Activated CD8-positive, alpha-beta T cell treated with anti-CD3 and anti-CD28 coated beads for 36 hours (primary cell): Measurements from ENCODE around the gene ZCCHC2. TPM values are rescaled to one million over a fixed set of nuclear protein-coding genes. Genes with fewer than 3 reads are reported as not detected.

ENCODE experiments used
- ATAC-seq: fragments of 200-7000 bp; cut with Tn5 transposase; one replicate; pipeline ENCODE4 v1.10.0; 2021; ENCODE audit warnings: mild to moderate bottlenecking, moderate library complexity
- CTCF ChIA-PET: fragments of 350-600 bp; sonication (Branson Sonifier 250); formaldehyde crosslinking; loops from one replicate; lab custom pipeline; 2021; ENCODE audit warnings: antibody characterized with exemption; lab: Charles Lee
- POLR2A ChIA-PET: fragments of 350-600 bp; sonication (Branson Sonifier 250); formaldehyde crosslinking; loops from one replicate; lab custom pipeline; 2021; ENCODE audit warnings: antibody characterized with exemption; lab: Charles Lee
- DNase-seq: peaks from one replicate; pipeline ENCODE4 v3.0.0-alpha.2; 2020
- H3K27ac Mint-ChIP-seq: one replicate; pipeline ENCODE4 v1.8.0; 2021; ENCODE audit warnings: mild to moderate bottlenecking, mixed read lengths
- H3K27me3 Mint-ChIP-seq: one replicate; pipeline ENCODE4 v1.8.0; 2021; ENCODE audit warnings: mixed read lengths
- H3K36me3 Mint-ChIP-seq: one replicate; pipeline ENCODE4 v1.8.0; 2021; ENCODE audit warnings: low read depth, mixed read lengths
- H3K4me1 Mint-ChIP-seq: one replicate; pipeline ENCODE4 v1.8.0; 2021; ENCODE audit warnings: low read depth, mixed read lengths
- H3K4me3 Mint-ChIP-seq: one replicate; pipeline ENCODE4 v1.8.0; 2021; ENCODE audit warnings: mild to moderate bottlenecking, moderate library complexity, mixed read lengths
- H3K9me3 Mint-ChIP-seq: one replicate; pipeline ENCODE4 v1.8.0; 2021; ENCODE audit warnings: mixed read lengths
- intact Hi-C: fragments of 100-400 bp; cut with micrococcal nuclease; formaldehyde crosslinking; loops from one replicate; pipeline ENCODE4 v1.10.0; 2022
- total RNA-seq, 2 experiments: library from RNA; stranded (reverse); gene quantifications; one replicate each; pipeline ENCODE4 v1.2.3, GENCODE V29; 2021
- TF ChIP-seq, protein P1 (sequence below): fragments of 200-600 bp; IDR thresholded peaks from one replicate; pipeline ENCODE4 v1.8.0; 2022; ENCODE audit warnings: antibody characterized with exemption, mild to moderate bottlenecking

The ZCCHC2 gene
- total RNA-seq, 2 experiments from 2014 or later, result 31.7 to 33.4 TPM

DNA sequence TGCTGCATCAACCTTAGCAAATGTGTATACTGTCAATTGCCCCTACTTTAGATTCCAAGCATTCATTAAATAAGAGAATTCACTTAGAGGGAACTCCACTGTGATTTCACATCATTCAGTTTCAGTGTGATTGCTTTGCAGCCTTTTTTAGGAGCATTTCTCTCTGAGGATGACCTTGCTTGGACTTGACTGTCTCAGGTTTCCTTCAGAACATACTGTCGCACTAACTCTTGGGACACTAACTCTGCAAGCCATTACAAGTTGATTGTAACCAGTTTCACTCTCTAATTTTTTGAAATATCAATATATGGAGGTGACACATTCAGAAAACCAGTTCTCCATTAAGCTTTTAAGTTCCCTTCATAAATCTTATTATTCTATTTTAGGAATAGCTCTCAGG lies 6.6 kb upstream of the ZCCHC2 start:
- Mint-ChIP-seq H3K4me3 (no peak overlapping the region), H3K36me3 (peaks cover 23% of the 10 kb centered on the region), H3K4me1 (peaks cover 8% of the 10 kb centered on the region), H3K9me3 (peaks cover 24% of the 10 kb centered on the region), H3K27me3 (no peaks in the 10 kb centered on the region), H3K27ac (no peak overlapping the region)
- intact Hi-C loops, result no loop called here
- ChIA-PET POLR2A (interaction anchor here (0.7 to 0.9 kb wide), 2 partner anchors 10 to 11 kb away, joined by 3 read pairs; no protein-coding TSS in a partner anchor), CTCF (interaction anchor here (1.2 to 1.4 kb wide), 2 partner anchors 11 to 90 kb away, joined by 4 read pairs; no protein-coding TSS in a partner anchor)
- DNase-seq, result no peak
- no peak for ATAC-seq
- TF ChIP-seq, protein P1, sequence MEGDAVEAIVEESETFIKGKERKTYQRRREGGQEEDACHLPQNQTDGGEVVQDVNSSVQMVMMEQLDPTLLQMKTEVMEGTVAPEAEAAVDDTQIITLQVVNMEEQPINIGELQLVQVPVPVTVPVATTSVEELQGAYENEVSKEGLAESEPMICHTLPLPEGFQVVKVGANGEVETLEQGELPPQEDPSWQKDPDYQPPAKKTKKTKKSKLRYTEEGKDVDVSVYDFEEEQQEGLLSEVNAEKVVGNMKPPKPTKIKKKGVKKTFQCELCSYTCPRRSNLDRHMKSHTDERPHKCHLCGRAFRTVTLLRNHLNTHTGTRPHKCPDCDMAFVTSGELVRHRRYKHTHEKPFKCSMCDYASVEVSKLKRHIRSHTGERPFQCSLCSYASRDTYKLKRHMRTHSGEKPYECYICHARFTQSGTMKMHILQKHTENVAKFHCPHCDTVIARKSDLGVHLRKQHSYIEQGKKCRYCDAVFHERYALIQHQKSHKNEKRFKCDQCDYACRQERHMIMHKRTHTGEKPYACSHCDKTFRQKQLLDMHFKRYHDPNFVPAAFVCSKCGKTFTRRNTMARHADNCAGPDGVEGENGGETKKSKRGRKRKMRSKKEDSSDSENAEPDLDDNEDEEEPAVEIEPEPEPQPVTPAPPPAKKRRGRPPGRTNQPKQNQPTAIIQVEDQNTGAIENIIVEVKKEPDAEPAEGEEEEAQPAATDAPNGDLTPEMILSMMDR, result no peak

DNA sequence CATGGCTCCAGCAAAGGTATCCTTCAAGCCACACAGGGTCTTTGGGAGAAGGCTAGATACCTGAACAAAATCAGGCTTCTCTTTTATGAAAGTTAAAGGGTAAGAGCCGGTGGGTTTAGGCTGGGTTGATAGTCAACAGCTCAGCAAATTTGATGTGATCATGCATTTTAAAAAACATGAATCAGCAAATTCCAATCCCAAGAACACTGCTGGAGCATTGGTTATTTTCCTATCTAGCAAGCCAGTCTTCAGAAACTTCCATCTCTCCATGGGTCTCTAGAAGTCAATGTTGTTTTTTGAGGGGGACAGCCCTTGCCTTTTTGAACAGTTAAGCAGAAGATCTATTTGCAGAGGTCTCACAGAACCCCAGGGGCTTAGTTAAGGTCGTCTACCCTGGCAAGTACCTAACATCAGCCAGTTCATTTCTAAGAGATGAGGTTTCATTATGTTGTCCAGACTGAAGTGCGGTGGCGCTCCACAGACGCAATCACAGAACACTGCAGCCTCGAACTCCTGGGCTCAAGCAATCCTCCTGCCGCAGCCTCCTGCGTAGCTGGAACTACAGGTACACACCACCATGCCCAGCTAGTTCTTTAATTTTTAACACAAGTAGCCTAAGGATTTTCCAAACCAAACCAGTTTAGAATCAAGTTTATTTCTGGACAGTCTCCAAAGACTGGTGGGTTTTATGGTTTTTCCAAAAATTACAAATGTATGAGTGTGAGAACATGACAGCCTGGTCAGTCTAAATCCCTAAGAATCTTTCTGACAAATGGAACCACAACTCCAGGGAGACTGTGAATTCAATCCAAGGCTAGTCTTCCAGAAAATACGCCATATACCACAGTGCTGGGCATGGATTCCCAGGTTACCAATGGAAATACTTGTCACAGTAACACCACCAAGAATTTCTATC lies 4.1 kb upstream of the ZCCHC2 start:
- Mint-ChIP-seq H3K4me1 (peaks cover 15% of the 10 kb centered on the region), H3K36me3 (peaks cover 9% of the 10 kb centered on the region), H3K27me3 (no peaks in the 10 kb centered on the region), H3K4me3 (no peak overlapping the region), H3K27ac (no peak overlapping the region), H3K9me3 (peaks cover 6% of the 10 kb centered on the region)
- TF ChIP-seq, protein P1, result no peak
- no peak for DNase-seq
- POLR2A ChIA-PET, result interaction anchor here (6.9 kb wide), 1 partner anchor 11 kb away, joined by 44 read pairs; no protein-coding TSS in a partner anchor
- intact Hi-C loops, result no loop called here
- ATAC-seq, result no peak
- CTCF ChIA-PET, result no interaction called here

DNA sequence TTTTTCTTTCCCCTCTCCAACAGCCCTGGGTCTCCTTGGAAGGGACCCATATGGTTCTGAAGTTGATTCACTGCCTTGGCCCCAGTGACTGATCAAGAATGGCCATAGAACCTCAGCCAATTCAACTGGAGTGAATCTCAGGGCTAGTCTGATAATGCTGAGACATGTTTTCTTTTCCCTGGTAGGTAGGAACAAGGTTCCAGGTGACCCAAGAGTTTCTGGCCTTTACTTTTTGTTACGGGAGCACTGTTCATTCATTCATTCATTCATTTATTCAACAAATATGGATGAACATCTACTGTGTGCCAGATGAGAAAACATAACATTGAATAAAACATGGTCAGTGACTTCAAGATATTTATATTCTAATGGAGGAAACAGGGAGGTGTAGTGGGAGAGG lies 3.1 kb upstream of the ZCCHC2 start:
- Mint-ChIP-seq H3K36me3 (peaks cover 4% of the 10 kb centered on the region), H3K4me3 (no peak overlapping the region), H3K4me1 (peaks cover 15% of the 10 kb centered on the region), H3K27ac (no peak overlapping the region), H3K9me3 (no peaks in the 10 kb centered on the region), H3K27me3 (no peaks in the 10 kb centered on the region)
- ATAC-seq (no peak), DNase-seq (no peak)
- ChIA-PET POLR2A (interaction anchor here (6.9 kb wide), 1 partner anchor 12 kb away, joined by 44 read pairs; no protein-coding TSS in a partner anchor), CTCF (interaction anchor here (3.7 kb wide), 1 partner anchor 94 kb away, joined by 9 read pairs; no protein-coding TSS in a partner anchor)
- intact Hi-C loops, result loop anchor here (10.0 kb wide), 1 partner anchor 325 kb away; no protein-coding TSS in a partner anchor
- TF ChIP-seq, protein P1, result no peak

DNA sequence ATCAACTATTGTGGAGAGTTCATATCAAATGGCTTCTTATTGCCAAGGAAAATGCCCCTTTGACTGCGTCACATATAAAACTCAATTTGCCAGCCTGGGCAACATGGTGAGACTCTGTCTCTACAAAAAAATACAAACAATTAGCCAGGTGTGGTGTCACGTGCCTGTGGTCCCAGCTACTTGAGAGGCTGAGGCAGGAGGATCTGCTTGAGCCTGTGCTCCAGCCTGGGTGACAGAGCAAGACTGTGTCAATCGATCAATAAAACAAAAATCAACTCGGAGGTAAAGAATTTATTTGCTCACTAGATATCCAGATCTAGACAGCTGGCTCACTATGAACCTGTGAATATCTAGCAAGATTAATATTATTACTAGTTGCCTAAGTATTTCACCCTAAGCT lies 1.7 kb upstream of the ZCCHC2 start:
- intact Hi-C loops, result loop anchor here (10.0 kb wide), 1 partner anchor 326 kb away; no protein-coding TSS in a partner anchor
- DNase-seq, result no peak
- Mint-ChIP-seq H3K9me3 (no peaks in the 10 kb centered on the region), H3K36me3 (peaks cover 14% of the 10 kb centered on the region), H3K27ac (no peak overlapping the region), H3K4me1 (peaks cover 15% of the 10 kb centered on the region), H3K27me3 (no peaks in the 10 kb centered on the region), H3K4me3 (peak overlapping the region; percentile 84)
- TF ChIP-seq, protein P1, result no peak
- ATAC-seq, result no peak
- CTCF ChIA-PET, result interaction anchor here (1.1 to 3.7 kb wide), 5 partner anchors 10 to 100 kb away, joined by 3 to 16 read pairs (median 4); no protein-coding TSS in a partner anchor
- POLR2A ChIA-PET, result interaction anchor here (0.7 to 6.9 kb wide), 4 partner anchors 9 to 902 kb away, joined by 4 to 44 read pairs (median 8); no protein-coding TSS in a partner anchor
